Endodermal cell (in vitro differentiated cells): ENCODE data around the gene ST6GALNAC2. TPM values are rescaled to one million over a fixed set of nuclear protein-coding genes. Genes with fewer than 3 reads are reported as not detected.

Source experiments
- DNase-seq: peaks from one replicate; pipeline ENCODE4 v3.0.0-alpha.2; 2017
- H3K27ac ChIP-seq: 2 replicates; pipeline ENCODE4 v1.5.1; 2013; ENCODE audit warnings: mild to moderate bottlenecking, low read depth, low read length, moderate library complexity
- H3K27me3 ChIP-seq: 2 replicates; pipeline ENCODE4 v1.6.1; 2013; ENCODE audit warnings: mild to moderate bottlenecking, low read length, moderate library complexity; ENCODE audit not compliant: insufficient read depth, control insufficient read depth, poor library complexity, severe bottlenecking
- H3K36me3 ChIP-seq: 2 replicates; pipeline ENCODE4 v1.7.0; 2013; ENCODE audit warnings: mild to moderate bottlenecking, low read length, moderate library complexity; ENCODE audit not compliant: control insufficient read depth, insufficient read depth
- H3K4me1 ChIP-seq: one replicate; pipeline ENCODE4 v1.7.0; 2013; ENCODE audit warnings: low read length; ENCODE audit not compliant: control insufficient read depth, insufficient read depth
- H3K4me3 ChIP-seq: 2 replicates; pipeline ENCODE4 v1.5.1; 2013; ENCODE audit warnings: mild to moderate bottlenecking, low read length, moderate library complexity
- H3K9ac ChIP-seq: 2 replicates; pipeline ENCODE4 v1.6.1; 2013; ENCODE audit warnings: mild to moderate bottlenecking, low read length, moderate library complexity; ENCODE audit not compliant: poor library complexity, severe bottlenecking; ENCODE audit errors: extremely low read depth
- H3K9me3 ChIP-seq: 2 replicates; pipeline ENCODE4 v1.6.1; 2013; ENCODE audit warnings: mild to moderate bottlenecking, low read length, moderate library complexity; ENCODE audit not compliant: control insufficient read depth
- H3K27ac Mint-ChIP-seq: 2 replicates; pipeline ENCODE4 v1.8.0; 2020; ENCODE audit warnings: mixed read lengths
- H3K27me3 Mint-ChIP-seq: 2 replicates; pipeline ENCODE4 v1.8.0; 2021; ENCODE audit warnings: mild to moderate bottlenecking, mixed read lengths; ENCODE audit not compliant: insufficient read depth
- H3K36me3 Mint-ChIP-seq: 2 replicates; pipeline ENCODE4 v1.8.0; 2020; ENCODE audit warnings: low read depth, mixed read lengths
- H3K4me1 Mint-ChIP-seq: 2 replicates; pipeline ENCODE4 v1.8.0; 2020; ENCODE audit warnings: mixed read lengths
- H3K4me3 Mint-ChIP-seq: 2 replicates; pipeline ENCODE4 v1.8.0; 2020; ENCODE audit warnings: mild to moderate bottlenecking, moderate library complexity, mixed read lengths
- H3K9me3 Mint-ChIP-seq: 2 replicates; pipeline ENCODE4 v1.8.0; 2020; ENCODE audit warnings: mild to moderate bottlenecking, mixed read lengths
- CTCF ChIP-seq: fragments of 200-600 bp; sonication (generic); conservative IDR thresholded peaks from 2 replicates; pipeline ENCODE4 v1.5.0; 2021; ENCODE audit warnings: antibody characterized with exemption, mild to moderate bottlenecking
- WGBS, 2 experiments: methylation state at CpG; one replicate each; pipeline versions ENCODE4 v1.1.5 to v1.1.7; 2013; ENCODE audit warnings: missing lambda C conversion rate in 2 of 2, mixed read lengths in 1 of 2; ENCODE audit not compliant: insufficient coverage in 1 of 2, insufficient read length in 1 of 2; 5-methylcytosine and 5-hydroxymethylcytosine counted together
- total RNA-seq, 2 donors: library from RNA; stranded (reverse); fragmentation: NEBNext Ultra II Directional in 1 of 2; extraction: Animal tissue kit (Norgen Biotek cat#: 25700) in 1 of 2; gene quantifications; 2 replicates in 1 of 2; 3 replicates in 1 of 2; pipeline ENCODE4 v1.2.1, GENCODE V29; 2021

The ST6GALNAC2 gene
- total RNA-seq, 2 donors from 2014 or later = 15.1 to 26.9 TPM

DNA sequence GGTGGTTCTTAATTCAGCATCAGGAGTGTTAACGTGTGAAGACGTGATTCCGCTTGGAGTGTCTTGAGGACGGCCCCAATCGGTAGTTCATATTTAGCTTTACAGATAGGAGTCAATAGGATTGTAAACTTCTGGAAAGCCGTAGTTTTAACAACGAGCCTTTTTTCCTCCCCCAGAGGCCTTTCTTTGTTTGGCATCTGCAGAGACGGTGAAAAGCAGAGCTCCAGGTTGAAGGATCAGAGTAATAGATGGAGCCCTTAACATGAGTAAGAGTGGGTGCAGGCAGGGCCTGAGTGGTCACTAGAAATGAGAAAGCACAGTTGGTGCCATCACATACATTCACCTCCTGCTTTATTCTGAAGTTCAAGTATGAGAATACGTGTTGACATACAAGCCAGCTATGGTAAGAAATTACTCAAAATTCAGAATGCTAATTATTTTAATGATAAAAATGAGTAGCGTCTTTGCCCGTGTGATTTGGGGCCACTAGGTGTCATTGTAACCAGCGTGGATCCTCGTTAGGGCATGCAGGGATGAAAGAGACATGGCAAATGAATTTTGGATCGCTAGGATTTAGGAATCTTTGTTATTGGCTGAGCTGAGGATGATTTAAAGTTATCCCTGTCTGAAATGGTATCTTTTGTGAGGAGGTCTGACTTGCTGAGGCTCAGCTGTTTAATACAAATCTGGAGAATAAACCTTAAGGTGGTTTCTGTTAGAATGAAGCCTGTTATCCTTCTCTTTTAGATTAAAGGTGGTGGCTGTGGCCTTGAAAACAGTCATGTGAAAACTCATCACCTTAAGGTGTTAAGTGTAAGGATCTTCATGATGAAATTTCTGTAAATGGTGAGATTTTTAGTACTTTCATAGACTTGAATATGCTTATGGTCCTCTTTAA is 27.2 kb downstream of the ST6GALNAC2 start:
- DNase-seq = no peak
- 0 to 1% methylated on average over 11 to 14 of the region's 14 CpGs for WGBS, 2 experiments
- peak overlapping the region; percentile 99 for H3K27ac Mint-ChIP-seq
- H3K36me3 Mint-ChIP-seq = peaks cover 41% of the 10 kb centered on the region
- peak overlapping the region; percentile 80 for H3K27ac ChIP-seq
- peak overlapping the region; percentile 96 for H3K4me3 ChIP-seq
- H3K4me3 Mint-ChIP-seq = peak overlapping the region; percentile 94
- H3K4me1 Mint-ChIP-seq = peaks cover 21% of the 10 kb centered on the region
- peaks cover 5% of the 10 kb centered on the region for H3K4me1 ChIP-seq
- no peaks in the 10 kb centered on the region for H3K9me3 ChIP-seq
- H3K27me3 Mint-ChIP-seq = no peaks in the 10 kb centered on the region
- H3K27me3 ChIP-seq = no peaks in the 10 kb centered on the region
- H3K36me3 ChIP-seq = peaks cover 36% of the 10 kb centered on the region
- peak overlapping the region; percentile 97 for H3K9ac ChIP-seq
- peak; percentile 72 for TF ChIP-seq CTCF
- H3K9me3 Mint-ChIP-seq = no peaks in the 10 kb centered on the region

- peaks cover 32% of the 10 kb centered on the region for H3K36me3 Mint-ChIP-seq
- peak overlapping the region; percentile 94 for H3K4me3 Mint-ChIP-seq
- H3K9me3 Mint-ChIP-seq = no peaks in the 10 kb centered on the region
- Histone ChIP-seq H3K9ac (peak overlapping the region; percentile 97), H3K4me3 (peak overlapping the region; percentile 96), H3K27me3 (no peaks in the 10 kb centered on the region), H3K9me3 (no peaks in the 10 kb centered on the region), H3K4me1 (peaks cover 5% of the 10 kb centered on the region), H3K36me3 (peaks cover 31% of the 10 kb centered on the region), H3K27ac (peak overlapping the region; percentile 80)
- TF ChIP-seq CTCF = peak; percentile 85
- no peaks in the 10 kb centered on the region for H3K27me3 Mint-ChIP-seq
- H3K27ac Mint-ChIP-seq = peak overlapping the region; percentile 99
- DNase-seq = peak; percentile 100
- H3K4me1 Mint-ChIP-seq = peaks cover 21% of the 10 kb centered on the region
- WGBS, 2 experiments = 1 to 3% methylated on average over 24 to 55 of the region's 55 CpGs
These were observed 28.1 kb downstream of the ST6GALNAC2 start for GRCh38 chr17:76557368-76558197.

DNA sequence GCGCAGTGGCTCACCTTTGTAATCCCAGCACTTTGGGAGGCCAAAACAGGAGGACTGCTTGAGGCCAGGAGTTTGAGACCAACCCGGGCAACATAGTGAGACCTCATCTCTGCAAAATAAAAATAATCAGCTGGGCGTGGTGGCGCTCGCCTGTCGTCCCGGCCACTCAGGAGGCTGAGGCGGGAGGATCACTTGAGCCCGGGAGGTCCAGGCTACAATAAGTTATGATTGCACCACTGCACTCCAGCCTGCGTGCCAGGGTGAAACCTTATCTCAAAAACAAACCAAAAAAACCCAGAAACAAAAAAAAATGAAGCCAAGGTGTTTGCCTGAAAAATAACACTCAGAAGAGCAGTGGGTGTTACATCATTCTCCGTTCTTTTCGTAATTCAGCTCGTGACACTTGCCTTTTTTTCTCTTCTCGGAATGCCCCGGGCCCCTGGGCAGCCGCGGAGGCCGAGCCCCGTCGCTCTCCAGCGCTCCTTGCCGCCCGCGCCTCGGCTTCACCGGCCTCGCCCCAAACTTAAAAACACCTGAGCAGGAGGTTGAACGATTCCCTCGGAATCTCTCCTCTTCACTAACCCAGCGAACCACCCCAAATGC is 28.8 kb downstream of the ST6GALNAC2 start:
- Histone ChIP-seq H3K27me3 (no peaks in the 10 kb centered on the region), H3K36me3 (peaks cover 27% of the 10 kb centered on the region), H3K9me3 (no peaks in the 10 kb centered on the region), H3K4me3 (peak overlapping the region; percentile 96), H3K9ac (peak overlapping the region; percentile 64), H3K4me1 (peaks cover 5% of the 10 kb centered on the region), H3K27ac (no peak overlapping the region)
- WGBS, 2 experiments = 47 to 69% methylated on average over 20 to 30 of the region's 30 CpGs
- Mint-ChIP-seq H3K4me1 (peaks cover 21% of the 10 kb centered on the region), H3K27ac (peak overlapping the region; percentile 92), H3K4me3 (peak overlapping the region; percentile 94), H3K9me3 (no peaks in the 10 kb centered on the region), H3K36me3 (peaks cover 28% of the 10 kb centered on the region), H3K27me3 (no peaks in the 10 kb centered on the region)
- DNase-seq = peak; percentile 52
- no peak for TF ChIP-seq CTCF
